IMR-90 (cell line): ENCODE data around the gene CAMP. TPM values are rescaled to one million over a fixed set of nuclear protein-coding genes. Genes with fewer than 3 reads are reported as not detected.

ENCODE experiments used
- ATAC-seq: fragments of 200-7000 bp; cut with Tn5 transposase; 2 replicates; pipeline ENCODE4 v1.9.1; 2020; ENCODE audit warnings: low read depth, mild to moderate bottlenecking, moderate library complexity
- BruUV-seq: library from RNA; stranded (reverse); fragments of 400-500 nt; replicated peaks from 2 replicates; lab custom pipeline; 2021; lab: Mats Ljungman, UMichigan
- CTCF ChIA-PET: fragments of 300-600 bp; formaldehyde crosslinking; extraction: SDS; loops from one replicate; lab custom pipeline; 2021; ENCODE audit warnings: antibody characterized with exemption; lab: Yijun Ruan, JAX
- POLR2A ChIA-PET: fragments of 300-600 bp; sonication (Branson Sonifier 250); formaldehyde crosslinking; loops from one replicate; lab custom pipeline; 2022; ENCODE audit warnings: antibody characterized with exemption; ENCODE audit not compliant: unreplicated experiment; lab: Charles Lee
- DNase-seq: peaks from one replicate; pipeline ENCODE4 v3.0.0; 2013
- H2AFZ ChIP-seq: replicated peaks from 2 replicates; pipeline ENCODE3; 2013; ENCODE audit warnings: low read length, mild to moderate bottlenecking; ENCODE audit not compliant: poor library complexity
- H2AK5ac ChIP-seq: 2 replicates; pipeline ENCODE4 v1.6.1; 2013; ENCODE audit warnings: low read depth, low read length, inconsistent platforms
- H2AK9ac ChIP-seq: replicated peaks from 2 replicates; pipeline ENCODE3; 2013; ENCODE audit warnings: mild to moderate bottlenecking, low read depth, low read length, moderate library complexity; ENCODE audit not compliant: poor library complexity
- H2BK120ac ChIP-seq: 2 replicates; pipeline ENCODE4 v1.6.1; 2013; ENCODE audit warnings: low read depth, low read length, inconsistent platforms
- H2BK15ac ChIP-seq: 3 replicates; pipeline ENCODE4 v1.6.1; 2013; ENCODE audit warnings: low read depth, low read length, inconsistent platforms
- H2BK20ac ChIP-seq: 2 replicates; pipeline ENCODE4 v1.6.1; 2013; ENCODE audit warnings: low read depth, mild to moderate bottlenecking, inconsistent platforms, low read length, moderate library complexity
- H2BK5ac ChIP-seq: 2 replicates; pipeline ENCODE4 v1.6.1; 2013; ENCODE audit warnings: mild to moderate bottlenecking, low read depth, low read length, inconsistent platforms; ENCODE audit not compliant: poor library complexity, severe bottlenecking
- H3K14ac ChIP-seq: replicated peaks from 2 replicates; pipeline ENCODE4 v1.6.1; 2013; ENCODE audit warnings: low read depth, low read length, inconsistent platforms
- H3K18ac ChIP-seq: 2 replicates; pipeline ENCODE4 v1.6.1; 2013; ENCODE audit warnings: low read depth, low read length, control low read depth
- H3K23ac ChIP-seq: 2 replicates; pipeline ENCODE4 v1.6.1; 2013; ENCODE audit warnings: low read depth, low read length, inconsistent platforms
- H3K27ac ChIP-seq: 2 replicates; pipeline ENCODE4 v1.5.1; 2013; ENCODE audit warnings: mild to moderate bottlenecking, control low read depth, low read length; ENCODE audit not compliant: insufficient read depth
- H3K27me3 ChIP-seq: 2 replicates; pipeline ENCODE4 v1.6.1; 2013; ENCODE audit warnings: low read length; ENCODE audit not compliant: control insufficient read depth, insufficient read depth
- H3K36me3 ChIP-seq: 2 replicates; pipeline ENCODE4 v1.6.1; 2013; ENCODE audit warnings: low read length, mixed read lengths; ENCODE audit not compliant: control insufficient read depth, insufficient read depth
- H3K4ac ChIP-seq: 2 replicates; pipeline ENCODE4 v1.6.1; 2013; ENCODE audit warnings: low read depth, low read length, inconsistent platforms
- H3K4me1 ChIP-seq: 2 replicates; pipeline ENCODE4 v1.6.1; 2013; ENCODE audit warnings: low read length, mixed read lengths; ENCODE audit not compliant: control insufficient read depth, insufficient read depth
- H3K4me2 ChIP-seq: 2 replicates; pipeline ENCODE4 v1.6.1; 2013; ENCODE audit warnings: low read depth, mild to moderate bottlenecking, control low read depth, low read length, moderate library complexity
- H3K4me3 ChIP-seq: 2 replicates; pipeline ENCODE4 v1.5.1; 2013; ENCODE audit warnings: low read depth, mild to moderate bottlenecking, control low read depth, low read length, moderate library complexity; ENCODE audit not compliant: insufficient read depth
- H3K56ac ChIP-seq: 2 replicates; pipeline ENCODE4 v1.6.1; 2013; ENCODE audit warnings: low read length, inconsistent platforms; ENCODE audit not compliant: insufficient read depth; ENCODE audit errors: extremely low read depth
- H3K79me1 ChIP-seq, 2 experiments: 2 replicates each; pipeline ENCODE4 v1.6.1; 2013; ENCODE audit warnings: low read length in 2 of 2, inconsistent platforms in 1 of 2, low read depth in 1 of 2
- H3K9ac ChIP-seq: 2 replicates; pipeline ENCODE4 v1.6.1; 2013; ENCODE audit warnings: low read depth, low read length, control low read depth
- H3K9me1 ChIP-seq: 2 replicates; pipeline ENCODE4 v1.6.1; 2013; ENCODE audit warnings: low read length, inconsistent platforms; ENCODE audit not compliant: insufficient read depth
- H3K9me3 ChIP-seq: 2 replicates; pipeline ENCODE4 v1.6.1; 2013; ENCODE audit warnings: low read length; ENCODE audit not compliant: control insufficient read depth, insufficient read depth
- H4K20me1 ChIP-seq: 2 replicates; pipeline ENCODE4 v1.6.1; 2013; ENCODE audit warnings: low read length, inconsistent platforms; ENCODE audit not compliant: insufficient read depth
- H4K5ac ChIP-seq: 2 replicates; pipeline ENCODE4 v1.6.1; 2013; ENCODE audit warnings: mild to moderate bottlenecking, low read depth, low read length, control low read depth
- H4K8ac ChIP-seq, 2 experiments: 2 replicates each; pipeline ENCODE4 v1.6.1; 2013; ENCODE audit warnings: low read depth in 2 of 2, low read length in 2 of 2, control low read depth in 1 of 2, inconsistent platforms in 1 of 2
- H4K91ac ChIP-seq: 2 replicates; pipeline ENCODE4 v1.6.1; 2013; ENCODE audit warnings: low read depth, low read length, inconsistent platforms; ENCODE audit not compliant: insufficient read depth
- MXI1 ChIP-seq: IDR thresholded peaks from 2 replicates; pipeline ENCODE4 v1.6.1; 2012; ENCODE audit warnings: low read depth, mild to moderate bottlenecking, low read length, moderate library complexity, borderline replicate concordance
- RAD21 ChIP-seq: IDR thresholded peaks from 2 replicates; pipeline ENCODE4 v1.6.1; 2012; ENCODE audit warnings: low read length, improper control_type of control experiment
- SMC3 ChIP-seq: fragments of 150-350 bp; IDR thresholded peaks from 2 replicates; pipeline ENCODE4 v1.6.1; 2016; ENCODE audit warnings: low read depth, mild to moderate bottlenecking, antibody characterized with exemption, low read length, moderate library complexity
- WGBS, 2 experiments: methylation state at CpG; one replicate each; pipeline versions ENCODE4 v1.1.5 to v1.1.7; 2013; ENCODE audit warnings: missing lambda C conversion rate in 2 of 2; ENCODE audit not compliant: insufficient read length in 1 of 2; ENCODE audit errors: extremely low coverage in 2 of 2; 5-methylcytosine and 5-hydroxymethylcytosine counted together
- dilution Hi-C: fragments of 300-500 bp; cut with HindIII; formaldehyde crosslinking; loops from one replicate; pipeline ENCODE4 v1.14.3; 2018; ENCODE audit warnings: low sequenced_read_pairs; ENCODE audit not compliant: unreplicated experiment
- in situ Hi-C: fragments of 300-500 bp; cut with MboI; formaldehyde crosslinking; loops from 3 replicates; pipeline ENCODE4 v1.14.3; 2019; ENCODE audit warnings: low sequenced_read_pairs, inconsistent platforms, mixed read lengths
- intact Hi-C: fragments of 100-400 bp; cut with micrococcal nuclease; formaldehyde crosslinking; loops from 2 replicates; pipeline ENCODE4 v1.10.0; 2022
- polyA plus RNA-seq, 3 experiments: library from polyadenylated mRNA; depleted of rRNA; stranded (reverse); fragments of >200 nt; gene quantifications; 2 replicates each; pipeline ENCODE4 v1.2.3, GENCODE V29; 2012; ENCODE audit warnings: low replicate concordance in 1 of 3
- total RNA-seq: library from RNA; depleted of rRNA; stranded (reverse); fragments of >200 nt; gene quantifications from 2 replicates; pipeline ENCODE4 v1.2.3, GENCODE V29; 2012
- TF ChIP-seq, protein P1 (sequence below): fragments of 150-350 bp; IDR thresholded peaks from 2 replicates; pipeline ENCODE4 v1.6.1; 2017; ENCODE audit warnings: mild to moderate bottlenecking, antibody characterized with exemption, low read length, low read depth

CAMP gene
- total and polyA plus RNA-seq, 2 of the 4 experiments (the other 2 are of a cell fraction), result not detected

DNA sequence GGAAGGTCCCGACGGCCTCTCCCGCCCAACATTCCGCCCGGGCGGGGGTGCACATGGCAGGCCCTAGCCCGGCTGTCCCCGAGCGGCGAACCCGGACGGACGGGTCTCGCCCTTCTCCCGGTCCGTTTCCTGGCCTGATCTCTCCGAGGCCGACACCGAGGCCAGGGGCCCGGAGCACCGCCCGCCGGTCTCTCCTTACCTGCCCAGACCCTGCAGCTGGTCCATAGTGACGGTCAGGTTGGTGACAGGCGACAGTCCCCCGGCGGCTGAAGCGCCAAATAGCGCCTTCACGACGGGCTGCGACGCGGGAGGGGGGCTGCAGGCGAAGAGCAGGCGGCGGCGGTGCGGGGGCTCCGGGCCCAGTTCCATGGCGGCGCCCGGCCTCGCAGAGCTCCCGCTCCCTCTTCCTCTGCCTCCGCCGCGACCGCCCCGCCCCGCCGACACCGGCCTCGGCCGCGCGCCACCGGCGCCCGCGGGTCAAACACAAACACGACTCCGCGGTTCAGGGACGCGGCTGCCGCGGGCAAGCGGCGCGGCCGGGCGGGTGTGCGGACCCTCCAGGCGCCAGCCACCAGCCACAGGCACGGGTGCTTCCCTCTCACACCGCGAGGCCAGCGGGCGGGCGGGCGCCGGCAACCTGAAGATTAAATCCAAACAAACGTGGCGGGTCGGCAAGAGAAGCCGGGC, 35.6 kb upstream of the CAMP start:
- Histone ChIP-seq H3K27ac (peak overlapping the region; percentile 54; the same call in 1 of the 2 replicates), H3K14ac (peak overlapping the region; percentile 76), H2BK20ac (no peak overlapping the region), H3K9me3 (no peaks in the 10 kb centered on the region), H3K79me1 (peaks cover 14 to 24% of the 10 kb centered on the region in 2 experiments), H2AK9ac (peak overlapping the region; percentile 79), H3K23ac (peak overlapping the region; percentile 68; the same call in 1 of the 2 replicates), H2BK15ac (no peak overlapping the region), H3K9me1 (peaks cover 3% of the 10 kb centered on the region; the same call in 1 of the 2 replicates), H3K18ac (no peak overlapping the region), H2AK5ac (no peak overlapping the region), H4K5ac (no peak overlapping the region), H3K4ac (peak overlapping the region; percentile 56), H4K8ac (peak overlapping the region in 1 of 2 experiments; percentile 44; a peak in 1 of 4 replicates), H3K9ac (peak overlapping the region; percentile 56), H3K36me3 (peaks cover 4% of the 10 kb centered on the region), H2BK120ac (no peak overlapping the region), H3K4me2 (peak overlapping the region; percentile 70), H3K4me3 (peak overlapping the region; percentile 67), H4K20me1 (no peaks in the 10 kb centered on the region), H3K27me3 (no peaks in the 10 kb centered on the region), H2BK5ac (no peak overlapping the region), H3K4me1 (peaks cover 2% of the 10 kb centered on the region; the same call in 1 of the 2 replicates), H4K91ac (no peak overlapping the region), H2AFZ (peak overlapping the region; percentile 92), H3K56ac (peak overlapping the region; percentile 49)
- DNase-seq (no peak), ATAC-seq (peak; percentile 50)
- ChIA-PET POLR2A (no interaction called here), CTCF (interaction anchor here (1.8 kb wide), 1 partner anchor 248 kb away, joined by 6 read pairs; no protein-coding TSS in a partner anchor)
- no peak for TF ChIP-seq MXI1
- TF ChIP-seq SMC3, result no peak
- TF ChIP-seq RAD21, result no peak
- TF ChIP-seq, protein P1, sequence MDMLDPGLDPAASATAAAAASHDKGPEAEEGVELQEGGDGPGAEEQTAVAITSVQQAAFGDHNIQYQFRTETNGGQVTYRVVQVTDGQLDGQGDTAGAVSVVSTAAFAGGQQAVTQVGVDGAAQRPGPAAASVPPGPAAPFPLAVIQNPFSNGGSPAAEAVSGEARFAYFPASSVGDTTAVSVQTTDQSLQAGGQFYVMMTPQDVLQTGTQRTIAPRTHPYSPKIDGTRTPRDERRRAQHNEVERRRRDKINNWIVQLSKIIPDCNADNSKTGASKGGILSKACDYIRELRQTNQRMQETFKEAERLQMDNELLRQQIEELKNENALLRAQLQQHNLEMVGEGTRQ, result no peak
- dilution Hi-C loops, result no loop called here
- in situ Hi-C loops, result no loop called here
- intact Hi-C loops, result no loop called here
- BruUV-seq, result no TSS peak
- 0% methylated on average over 69 of the region's 87 CpGs; no CpG with 5 or more reads in 1 of the 2 experiments for WGBS, 2 experiments
